HEK293 (cell line): ENCODE results near the gene ADRA2B.

Source experiments
- CTCF ChIA-PET: fragments of 350-600 bp; formaldehyde crosslinking; extraction: SDS; loops from one replicate; lab custom pipeline; 2021; ENCODE audit warnings: antibody characterized with exemption; lab: Yijun Ruan, JAX
- POLR2A ChIA-PET: fragments of 300-600 bp; formaldehyde crosslinking; extraction: SDS; loops from one replicate; lab custom pipeline; 2020; ENCODE audit warnings: antibody characterized with exemption, inconsistent platforms; lab: Yijun Ruan, JAX
- H3K27ac ChIP-seq: fragments of 200-500 bp; sonication (Bioruptor generic); 2 replicates; pipeline ENCODE4 v1.5.1; 2014; ENCODE audit warnings: low read depth, low read length, control low read depth, inconsistent platforms; ENCODE audit errors: extremely low read depth
- H3K36me3 ChIP-seq, 2 experiments: fragments of 200-500 bp in 1 of 2; sonication (Bioruptor generic) in 1 of 2; 1 replicate in 1 of 2; 2 replicates in 1 of 2; pipeline ENCODE4 v1.5.1; 2014 to 2017; ENCODE audit warnings: inconsistent platforms in 2 of 2, low read length in 2 of 2; ENCODE audit not compliant: control insufficient read depth in 2 of 2, insufficient read depth in 1 of 2
- H3K4me1 ChIP-seq: fragments of 200-500 bp; sonication (Bioruptor generic); 2 replicates; pipeline ENCODE4 v1.5.1; 2014; ENCODE audit warnings: mild to moderate bottlenecking, low read length, inconsistent platforms; ENCODE audit not compliant: control insufficient read depth, insufficient read depth
- H3K4me3 ChIP-seq: 2 replicates; pipeline ENCODE4 v1.5.1; 2011; ENCODE audit warnings: low read depth, mild to moderate bottlenecking, control low read depth, low read length, moderate library complexity
- H3K9me3 ChIP-seq: fragments of 200-500 bp; sonication (Bioruptor generic); 2 replicates; pipeline ENCODE4 v1.5.1; 2014; ENCODE audit warnings: low read depth, low read length, inconsistent platforms; ENCODE audit not compliant: control insufficient read depth, insufficient read depth
- EGR2 ChIP-seq: fragments of 450-650 bp; formaldehyde crosslinking; IDR thresholded peaks from 2 replicates; pipeline ENCODE4 v1.5.1; 2016; ENCODE audit warnings: low read depth, missing biosample characterization, missing genetic modification characterization
- ZFHX2 ChIP-seq: fragments of 450-650 bp; formaldehyde crosslinking; conservative IDR thresholded peaks from 2 replicates; pipeline ENCODE4 v1.5.1; 2016; ENCODE audit warnings: missing biosample characterization, missing genetic modification characterization
- ZNF221 ChIP-seq: fragments of 450-650 bp; formaldehyde crosslinking; IDR thresholded peaks from 2 replicates; pipeline ENCODE4 v1.5.1; 2017; ENCODE audit warnings: missing biosample characterization, missing genetic modification characterization, borderline replicate concordance
- ZNF248 ChIP-seq: fragments of 450-650 bp; formaldehyde crosslinking; IDR thresholded peaks from 2 replicates; pipeline ENCODE4 v1.5.1; 2017; ENCODE audit warnings: missing biosample characterization, missing genetic modification characterization
- ZNF266 ChIP-seq: fragments of 450-650 bp; formaldehyde crosslinking; IDR thresholded peaks from 2 replicates; pipeline ENCODE4 v1.5.1; 2016; ENCODE audit warnings: missing biosample characterization, missing genetic modification characterization, low read depth
- ZNF510 ChIP-seq: fragments of 450-650 bp; formaldehyde crosslinking; IDR thresholded peaks from 2 replicates; pipeline ENCODE4 v1.5.1; 2018; ENCODE audit warnings: mild to moderate bottlenecking, missing genetic modification characterization, missing biosample characterization; ENCODE audit not compliant: insufficient replicate concordance
- ZNF596 ChIP-seq: fragments of 450-650 bp; IDR thresholded peaks from 2 replicates; pipeline ENCODE4 v1.5.0; 2018; ENCODE audit warnings: missing biosample characterization, mild to moderate bottlenecking, missing genetic modification characterization, moderate library complexity
- TF ChIP-seq, protein P1 (sequence below): fragments of 450-650 bp; IDR thresholded peaks from 2 replicates; pipeline ENCODE4 v1.5.1; 2018; ENCODE audit warnings: missing biosample characterization, mild to moderate bottlenecking, missing genetic modification characterization
- TF ChIP-seq, protein P2 (sequence below): fragments of 450-650 bp; formaldehyde crosslinking; IDR thresholded peaks from 2 replicates; pipeline ENCODE4 v1.5.1; 2016; ENCODE audit warnings: missing biosample characterization, missing genetic modification characterization
- TF ChIP-seq, protein P3 (sequence below): fragments of 450-650 bp; formaldehyde crosslinking; IDR thresholded peaks from 2 replicates; pipeline ENCODE4 v1.5.1; 2016; ENCODE audit warnings: missing biosample characterization, missing genetic modification characterization
- TF ChIP-seq, protein P4 (sequence below): fragments of 450-650 bp; formaldehyde crosslinking; IDR thresholded peaks from 2 replicates; pipeline ENCODE4 v1.5.1; 2017; ENCODE audit warnings: missing biosample characterization, missing genetic modification characterization
- TF ChIP-seq, protein P5 (sequence below): fragments of 450-650 bp; formaldehyde crosslinking; IDR thresholded peaks from 2 replicates; pipeline ENCODE4 v1.5.1; 2017; ENCODE audit warnings: missing biosample characterization, mild to moderate bottlenecking, missing genetic modification characterization, moderate library complexity

ADRA2B gene

DNA sequence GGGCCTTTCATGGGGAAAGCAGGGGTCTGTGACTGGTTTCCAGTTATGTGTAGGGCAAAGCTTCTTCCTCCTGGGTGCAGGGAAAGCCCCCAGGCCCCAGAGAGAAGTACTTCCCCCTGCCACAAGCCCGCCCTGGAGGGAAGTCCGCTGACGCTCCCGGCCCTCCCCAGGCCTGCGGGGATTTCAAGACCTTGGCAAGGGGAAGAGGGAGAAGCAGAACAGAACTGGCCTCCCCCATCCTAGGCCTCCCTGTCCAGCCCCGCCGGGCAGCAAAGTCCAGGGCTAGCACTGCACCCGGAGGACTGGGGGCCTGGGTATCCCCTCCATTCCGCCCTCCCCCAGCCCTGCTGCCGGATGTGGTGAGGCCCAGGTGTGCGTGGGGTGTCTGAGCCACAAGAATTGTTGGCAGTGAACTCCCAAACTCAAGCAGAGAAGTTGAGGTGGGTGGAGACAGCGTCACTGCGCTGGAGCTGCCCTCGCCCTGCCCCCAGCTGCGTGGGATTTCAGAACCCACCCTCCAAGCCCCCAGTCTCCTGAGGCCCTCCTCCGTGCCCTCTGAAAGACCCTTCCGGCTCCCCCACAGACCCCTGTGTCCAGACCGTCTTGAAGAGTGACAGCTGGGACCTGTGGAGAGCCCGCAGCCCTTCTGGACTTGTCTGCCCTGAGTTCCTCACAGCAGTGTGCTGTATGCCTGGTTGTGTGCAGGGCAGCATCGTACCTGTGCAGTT, 29.9 kb upstream of the ADRA2B start:
- Histone ChIP-seq H3K36me3 (no peaks in the 10 kb centered on the region), H3K27ac (no peak overlapping the region), H3K4me3 (no peak overlapping the region), H3K9me3 (no peaks in the 10 kb centered on the region), H3K4me1 (peaks cover 9% of the 10 kb centered on the region; the same call in 1 of the 2 replicates)
- ChIA-PET POLR2A (no interaction called here), CTCF (interaction anchor here (1.1 to 2.7 kb wide), 3 partner anchors 10 to 29 kb away, joined by 4 to 14 read pairs (median 7); no protein-coding TSS in a partner anchor)
- TF ChIP-seq ZNF266 (tag by site-specific recombination) (no peak), ZNF596 (tag by site-specific recombination) (no peak), ZFHX2 (tag by site-specific recombination) (peak; percentile 52), ZNF510 (tag by site-specific recombination) (no peak), ZNF221 (tag by site-specific recombination) (no peak), EGR2 (tag by site-specific recombination) (peak; percentile 27; the same call in 1 of the 2 replicates)
- TF ChIP-seq, protein P1, sequence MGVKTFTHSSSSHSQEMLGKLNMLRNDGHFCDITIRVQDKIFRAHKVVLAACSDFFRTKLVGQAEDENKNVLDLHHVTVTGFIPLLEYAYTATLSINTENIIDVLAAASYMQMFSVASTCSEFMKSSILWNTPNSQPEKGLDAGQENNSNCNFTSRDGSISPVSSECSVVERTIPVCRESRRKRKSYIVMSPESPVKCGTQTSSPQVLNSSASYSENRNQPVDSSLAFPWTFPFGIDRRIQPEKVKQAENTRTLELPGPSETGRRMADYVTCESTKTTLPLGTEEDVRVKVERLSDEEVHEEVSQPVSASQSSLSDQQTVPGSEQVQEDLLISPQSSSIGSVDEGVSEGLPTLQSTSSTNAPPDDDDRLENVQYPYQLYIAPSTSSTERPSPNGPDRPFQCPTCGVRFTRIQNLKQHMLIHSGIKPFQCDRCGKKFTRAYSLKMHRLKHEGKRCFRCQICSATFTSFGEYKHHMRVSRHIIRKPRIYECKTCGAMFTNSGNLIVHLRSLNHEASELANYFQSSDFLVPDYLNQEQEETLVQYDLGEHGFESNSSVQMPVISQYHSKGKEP, result no peak
- TF ChIP-seq, protein P2, sequence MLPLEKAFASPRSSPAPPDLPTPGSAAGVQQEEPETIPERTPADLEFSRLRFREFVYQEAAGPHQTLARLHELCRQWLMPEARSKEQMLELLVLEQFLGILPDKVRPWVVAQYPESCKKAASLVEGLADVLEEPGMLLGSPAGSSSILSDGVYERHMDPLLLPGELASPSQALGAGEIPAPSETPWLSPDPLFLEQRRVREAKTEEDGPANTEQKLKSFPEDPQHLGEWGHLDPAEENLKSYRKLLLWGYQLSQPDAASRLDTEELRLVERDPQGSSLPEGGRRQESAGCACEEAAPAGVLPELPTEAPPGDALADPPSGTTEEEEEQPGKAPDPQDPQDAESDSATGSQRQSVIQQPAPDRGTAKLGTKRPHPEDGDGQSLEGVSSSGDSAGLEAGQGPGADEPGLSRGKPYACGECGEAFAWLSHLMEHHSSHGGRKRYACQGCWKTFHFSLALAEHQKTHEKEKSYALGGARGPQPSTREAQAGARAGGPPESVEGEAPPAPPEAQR (tag by site-specific recombination), result no peak
- TF ChIP-seq, protein P3, sequence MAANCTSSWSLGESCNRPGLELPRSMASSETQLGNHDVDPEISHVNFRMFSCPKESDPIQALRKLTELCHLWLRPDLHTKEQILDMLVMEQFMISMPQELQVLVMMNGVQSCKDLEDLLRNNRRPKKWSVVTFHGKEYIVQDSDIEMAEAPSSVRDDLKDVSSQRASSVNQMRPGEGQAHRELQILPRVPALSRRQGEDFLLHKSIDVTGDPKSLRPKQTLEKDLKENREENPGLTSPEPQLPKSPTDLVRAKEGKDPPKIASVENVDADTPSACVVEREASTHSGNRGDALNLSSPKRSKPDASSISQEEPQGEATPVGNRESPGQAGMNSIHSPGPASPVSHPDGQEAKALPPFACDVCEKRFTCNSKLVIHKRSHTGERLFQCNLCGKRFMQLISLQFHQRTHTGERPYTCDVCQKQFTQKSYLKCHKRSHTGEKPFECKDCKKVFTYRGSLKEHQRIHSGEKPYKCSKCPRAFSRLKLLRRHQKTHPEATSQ (tag by site-specific recombination), result no peak

DNA sequence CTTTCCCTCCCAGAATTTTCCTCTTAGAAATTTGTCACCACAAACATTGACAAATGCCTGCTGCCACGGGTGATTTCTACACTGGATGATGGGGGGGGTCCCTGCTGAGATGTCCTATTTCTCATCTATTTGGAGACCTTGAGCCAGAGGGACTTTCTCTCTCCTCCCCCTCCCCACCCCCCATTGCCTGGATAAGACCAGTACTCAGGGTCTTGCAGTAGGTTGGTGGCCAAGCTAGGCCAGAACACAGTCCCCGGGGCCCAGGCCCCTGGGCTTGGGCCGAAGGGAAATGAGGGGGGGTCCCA, 29.4 kb upstream of the ADRA2B start:
- Histone ChIP-seq H3K27ac (no peak overlapping the region), H3K4me1 (peaks cover 9% of the 10 kb centered on the region; the same call in 1 of the 2 replicates), H3K36me3 (no peaks in the 10 kb centered on the region), H3K4me3 (no peak overlapping the region), H3K9me3 (no peaks in the 10 kb centered on the region)
- CTCF ChIA-PET, result interaction anchor here (2.7 kb wide), 2 partner anchors 9 to 28 kb away, joined by 7 to 14 read pairs; no protein-coding TSS in a partner anchor
- POLR2A ChIA-PET, result no interaction called here
- TF ChIP-seq, protein P4, sequence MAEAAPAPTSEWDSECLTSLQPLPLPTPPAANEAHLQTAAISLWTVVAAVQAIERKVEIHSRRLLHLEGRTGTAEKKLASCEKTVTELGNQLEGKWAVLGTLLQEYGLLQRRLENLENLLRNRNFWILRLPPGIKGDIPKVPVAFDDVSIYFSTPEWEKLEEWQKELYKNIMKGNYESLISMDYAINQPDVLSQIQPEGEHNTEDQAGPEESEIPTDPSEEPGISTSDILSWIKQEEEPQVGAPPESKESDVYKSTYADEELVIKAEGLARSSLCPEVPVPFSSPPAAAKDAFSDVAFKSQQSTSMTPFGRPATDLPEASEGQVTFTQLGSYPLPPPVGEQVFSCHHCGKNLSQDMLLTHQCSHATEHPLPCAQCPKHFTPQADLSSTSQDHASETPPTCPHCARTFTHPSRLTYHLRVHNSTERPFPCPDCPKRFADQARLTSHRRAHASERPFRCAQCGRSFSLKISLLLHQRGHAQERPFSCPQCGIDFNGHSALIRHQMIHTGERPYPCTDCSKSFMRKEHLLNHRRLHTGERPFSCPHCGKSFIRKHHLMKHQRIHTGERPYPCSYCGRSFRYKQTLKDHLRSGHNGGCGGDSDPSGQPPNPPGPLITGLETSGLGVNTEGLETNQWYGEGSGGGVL, result no peak
- no peak for TF ChIP-seq ZNF248 (tag by site-specific recombination)
- TF ChIP-seq, protein P5, sequence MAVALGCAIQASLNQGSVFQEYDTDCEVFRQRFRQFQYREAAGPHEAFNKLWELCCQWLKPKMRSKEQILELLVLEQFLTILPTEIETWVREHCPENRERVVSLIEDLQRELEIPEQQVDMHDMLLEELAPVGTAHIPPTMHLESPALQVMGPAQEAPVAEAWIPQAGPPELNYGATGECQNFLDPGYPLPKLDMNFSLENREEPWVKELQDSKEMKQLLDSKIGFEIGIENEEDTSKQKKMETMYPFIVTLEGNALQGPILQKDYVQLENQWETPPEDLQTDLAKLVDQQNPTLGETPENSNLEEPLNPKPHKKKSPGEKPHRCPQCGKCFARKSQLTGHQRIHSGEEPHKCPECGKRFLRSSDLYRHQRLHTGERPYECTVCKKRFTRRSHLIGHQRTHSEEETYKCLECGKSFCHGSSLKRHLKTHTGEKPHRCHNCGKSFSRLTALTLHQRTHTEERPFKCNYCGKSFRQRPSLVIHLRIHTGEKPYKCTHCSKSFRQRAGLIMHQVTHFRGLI (tag by site-specific recombination), result no peak
